ENCODE measurements around the gene THOC6. TPM values are rescaled to one million over a fixed set of nuclear protein-coding genes. Genes with fewer than 3 reads are reported as not detected.

THOC6 gene
- total RNA-seq, 2 experiments from 2014 or later = 33.6 to 36.0 TPM

GRCh38 chr16:3029491-3030221 lies 5.8 kb downstream of the THOC6 start:
- H2AFZ ChIP-seq (ENCODE audit: low read length) = no peak overlapping the region
- intact Hi-C loops (cut with micrococcal nuclease; ENCODE audit: unreplicated experiment) = no loop called here
- TF ChIP-seq CTCF (conservative IDR thresholded peaks at IDR 0.05; ENCODE audit: low read length) (no peak), EZH2phosphoT487 (IDR thresholded peaks at IDR 0.05; ENCODE audit: borderline replicate concordance, low read depth, low read length) (no peak)
- peaks cover 10% of the 10 kb centered on the region for H3K4me1 ChIP-seq (ENCODE audit: insufficient read depth, low read length, poor library complexity, severe bottlenecking)
- ChIA-PET CTCF (ENCODE audit: unreplicated experiment) (interaction anchor here (0.6 kb wide), 2 partner anchors 78 to 1066 kb away, joined by 3 read pairs; no protein-coding TSS in a partner anchor), POLR2A (interaction anchor here (1.2 kb wide), 1 partner anchor 25 kb away, joined by 4 read pairs; no protein-coding TSS in a partner anchor)
- H3K79me2 ChIP-seq (ENCODE audit: insufficient read depth, low read depth, low read length) = no peaks in the 10 kb centered on the region
- DNase-seq (ENCODE audit: low spot score) = no peak
- no peak overlapping the region for H3K4me3 ChIP-seq (ENCODE audit: low read depth, low read length, poor library complexity, severe bottlenecking)
- BruUV-seq (replicated peaks) = no TSS peak
- no peak overlapping the region for H3K27ac ChIP-seq (ENCODE audit: low read depth, low read length, poor library complexity, severe bottlenecking)
- H3K36me3 ChIP-seq (ENCODE audit: insufficient read depth, low read length) = peaks cover 16% of the 10 kb centered on the region
- H3K9me2 ChIP-seq (ENCODE audit: insufficient read depth, low read length) = no peaks in the 10 kb centered on the region
- no peaks in the 10 kb centered on the region for H3K9me3 ChIP-seq (ENCODE audit: low read length)
- H4K20me1 ChIP-seq (ENCODE audit: insufficient read depth, low read length) = no peaks in the 10 kb centered on the region; the same call in 1 of the 2 replicates
- no peak overlapping the region for H3K4me2 ChIP-seq (ENCODE audit: low read length)

- no peak overlapping the region for H2AFZ ChIP-seq (ENCODE audit: low read length)
- ChIA-PET CTCF (ENCODE audit: unreplicated experiment) (interaction anchor here (1.1 kb wide), 1 partner anchor 23 kb away, joined by 3 read pairs; no protein-coding TSS in a partner anchor), POLR2A (interaction anchor here (1.6 kb wide), 1 partner anchor 15 kb away, joined by 5 read pairs; no protein-coding TSS in a partner anchor)
- TF ChIP-seq CTCF (conservative IDR thresholded peaks at IDR 0.05; ENCODE audit: low read length) (no peak), EZH2phosphoT487 (IDR thresholded peaks at IDR 0.05; ENCODE audit: borderline replicate concordance, low read depth, low read length) (no peak)
- intact Hi-C loops (cut with micrococcal nuclease; ENCODE audit: unreplicated experiment) = no loop called here
- H3K9me3 ChIP-seq (ENCODE audit: low read length) = no peaks in the 10 kb centered on the region
- no peak overlapping the region for H3K4me2 ChIP-seq (ENCODE audit: low read length)
- no peaks in the 10 kb centered on the region for H3K79me2 ChIP-seq (ENCODE audit: insufficient read depth, low read depth, low read length)
- H3K27ac ChIP-seq (ENCODE audit: low read depth, low read length, poor library complexity, severe bottlenecking) = no peak overlapping the region
- H3K9me2 ChIP-seq (ENCODE audit: insufficient read depth, low read length) = no peaks in the 10 kb centered on the region
- no peak for DNase-seq (ENCODE audit: low spot score)
- H3K4me1 ChIP-seq (ENCODE audit: insufficient read depth, low read length, poor library complexity, severe bottlenecking) = peaks cover 10% of the 10 kb centered on the region
- H3K36me3 ChIP-seq (ENCODE audit: insufficient read depth, low read length) = peaks cover 16% of the 10 kb centered on the region
- no TSS peak for BruUV-seq (replicated peaks)
- no peak overlapping the region for H3K4me3 ChIP-seq (ENCODE audit: low read depth, low read length, poor library complexity, severe bottlenecking)
- H4K20me1 ChIP-seq (ENCODE audit: insufficient read depth, low read length) = no peaks in the 10 kb centered on the region; the same call in 1 of the 2 replicates
Observed at GRCh38 chr16:3030222-3031212, 6.7 kb downstream of the THOC6 start.

All from OCI-LY7 (cell line).